Prostate gland (tissue), 2 donors: ENCODE measurements around the gene PRDM16.

Experiments used
- POLR2A ChIP-seq: fragments of 450-650 bp; IDR thresholded peaks from one replicate; pipeline ENCODE4 v1.6.1; 2016; ENCODE audit warnings: antibody characterized with exemption, mild to moderate bottlenecking
- TF ChIP-seq, protein P1 (sequence below), 4 experiments: fragments of 200-600 bp in 2 of 4; fragments of 450-650 bp in 2 of 4; sonication (generic) in 2 of 4; IDR thresholded peaks; 1 replicate in 3 of 4; 2 replicates in 1 of 4; pipeline ENCODE4 v1.5.1; 2016 to 2019; ENCODE audit warnings: antibody characterized with exemption in 4 of 4, mild to moderate bottlenecking in 2 of 4, moderate library complexity in 2 of 4

DNA sequence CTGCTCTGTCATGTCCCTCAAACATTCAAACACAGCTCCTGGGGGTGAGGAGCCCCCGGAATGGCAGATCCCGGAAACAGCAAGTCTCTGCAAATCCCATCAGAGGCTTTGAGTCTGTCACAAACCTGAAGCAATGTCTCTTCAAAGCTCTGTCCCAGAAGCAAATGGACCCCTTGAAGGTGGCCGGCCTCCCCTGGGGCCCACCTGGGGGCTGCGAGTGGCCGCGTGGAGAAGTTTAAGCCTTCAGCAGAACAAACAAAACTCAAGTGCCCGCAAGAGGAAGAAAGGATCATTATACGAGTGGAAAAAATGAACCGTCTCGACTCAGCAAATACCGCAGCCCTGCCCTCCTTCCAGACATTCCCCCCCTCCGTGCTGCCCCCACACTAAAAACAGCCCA is 53.3 kb downstream of the PRDM16 start:
- TF ChIP-seq, protein P1, sequence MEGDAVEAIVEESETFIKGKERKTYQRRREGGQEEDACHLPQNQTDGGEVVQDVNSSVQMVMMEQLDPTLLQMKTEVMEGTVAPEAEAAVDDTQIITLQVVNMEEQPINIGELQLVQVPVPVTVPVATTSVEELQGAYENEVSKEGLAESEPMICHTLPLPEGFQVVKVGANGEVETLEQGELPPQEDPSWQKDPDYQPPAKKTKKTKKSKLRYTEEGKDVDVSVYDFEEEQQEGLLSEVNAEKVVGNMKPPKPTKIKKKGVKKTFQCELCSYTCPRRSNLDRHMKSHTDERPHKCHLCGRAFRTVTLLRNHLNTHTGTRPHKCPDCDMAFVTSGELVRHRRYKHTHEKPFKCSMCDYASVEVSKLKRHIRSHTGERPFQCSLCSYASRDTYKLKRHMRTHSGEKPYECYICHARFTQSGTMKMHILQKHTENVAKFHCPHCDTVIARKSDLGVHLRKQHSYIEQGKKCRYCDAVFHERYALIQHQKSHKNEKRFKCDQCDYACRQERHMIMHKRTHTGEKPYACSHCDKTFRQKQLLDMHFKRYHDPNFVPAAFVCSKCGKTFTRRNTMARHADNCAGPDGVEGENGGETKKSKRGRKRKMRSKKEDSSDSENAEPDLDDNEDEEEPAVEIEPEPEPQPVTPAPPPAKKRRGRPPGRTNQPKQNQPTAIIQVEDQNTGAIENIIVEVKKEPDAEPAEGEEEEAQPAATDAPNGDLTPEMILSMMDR (IDR thresholded peaks at IDR 0.05): no peak
- no peak for TF ChIP-seq POLR2A
